Measurements from ENCODE around the gene SLC8A3. TPM values are rescaled to one million over a fixed set of nuclear protein-coding genes. Genes with fewer than 3 reads are reported as not detected.
A peak's percentile ranks its signal among the peaks of the same experiment; 100 is the strongest.

SLC8A3 gene
- total and polyA plus RNA-seq, 2 experiments from 2014 or later = 0.42 to 2.6 TPM

GRCh38 chr14:70107309-70107708 lies 81.4 kb downstream of the SLC8A3 start:
- WGBS (ENCODE audit: low lambda C conversion rate, missing lambda C conversion rate) = 93% methylated on average over 2 of the region's 2 CpGs
- H3K4me1 ChIP-seq (ENCODE audit: insufficient read depth) = no peaks in the 10 kb centered on the region
- no peak for TF ChIP-seq EZH2phosphoT487 (IDR thresholded peaks at IDR 0.05; ENCODE audit: low read depth, severe bottlenecking, unreplicated experiment)
- no peak for DNase-seq (ENCODE audit: low spot score)
- no peak overlapping the region for H3K27ac ChIP-seq
- H4K20me1 ChIP-seq (ENCODE audit: insufficient read depth, poor library complexity, severe bottlenecking) = no peaks in the 10 kb centered on the region
- H3K79me2 ChIP-seq = no peaks in the 10 kb centered on the region
- peaks cover 25% of the 10 kb centered on the region for H3K27me3 ChIP-seq
- H3K4me2 ChIP-seq = no peak overlapping the region
- no peaks in the 10 kb centered on the region for H3K9me3 ChIP-seq (ENCODE audit: low read depth)
- no peak overlapping the region for H2AFZ ChIP-seq
- H3K9me2 ChIP-seq (replicated peaks; ENCODE audit: insufficient read depth) = no peaks in the 10 kb centered on the region
- no peaks in the 10 kb centered on the region for H3K36me3 ChIP-seq (replicated peaks; ENCODE audit: insufficient read depth, low read depth)
- H3K4me3 ChIP-seq = no peak overlapping the region

GRCh38 chr14:70100071-70100470 lies 88.7 kb downstream of the SLC8A3 start:
- no peak for DNase-seq (ENCODE audit: low spot score)
- TF ChIP-seq EZH2 (IDR thresholded peaks at IDR 0.05; ENCODE audit: borderline replicate concordance) (no peak), CTCF (IDR thresholded peaks at IDR 0.05; ENCODE audit: poor library complexity) (no peak), EZH2phosphoT487 (IDR thresholded peaks at IDR 0.05; ENCODE audit: low read depth, severe bottlenecking, unreplicated experiment) (no peak)
- peaks cover 4% of the 10 kb centered on the region for H3K27me3 ChIP-seq
- H3K4me1 ChIP-seq (ENCODE audit: insufficient read depth) = no peaks in the 10 kb centered on the region
- no peaks in the 10 kb centered on the region for H4K20me1 ChIP-seq (ENCODE audit: insufficient read depth, poor library complexity, severe bottlenecking)
- no peaks in the 10 kb centered on the region for H3K9me2 ChIP-seq (replicated peaks; ENCODE audit: insufficient read depth)
- H2AFZ ChIP-seq = no peak overlapping the region
- H3K27ac ChIP-seq = no peak overlapping the region
- no peaks in the 10 kb centered on the region for H3K9me3 ChIP-seq (ENCODE audit: low read depth)
- H3K4me2 ChIP-seq = no peak overlapping the region
- no peak overlapping the region for H3K4me3 ChIP-seq
- no peaks in the 10 kb centered on the region for H3K36me3 ChIP-seq (replicated peaks; ENCODE audit: insufficient read depth, low read depth)
- 92% methylated on average over 3 of the region's 3 CpGs for WGBS (ENCODE audit: low lambda C conversion rate, missing lambda C conversion rate)
- no peaks in the 10 kb centered on the region for H3K79me2 ChIP-seq

- TF ChIP-seq EZH2 (IDR thresholded peaks at IDR 0.05; ENCODE audit: borderline replicate concordance) (no peak), CTCF (IDR thresholded peaks at IDR 0.05; ENCODE audit: poor library complexity) (no peak), EZH2phosphoT487 (IDR thresholded peaks at IDR 0.05; ENCODE audit: low read depth, severe bottlenecking, unreplicated experiment) (no peak)
- Histone ChIP-seq H4K20me1 (ENCODE audit: insufficient read depth, poor library complexity, severe bottlenecking) (no peaks in the 10 kb centered on the region), H3K27me3 (peaks cover 4% of the 10 kb centered on the region), H3K27ac (no peak overlapping the region), H3K9me3 (ENCODE audit: low read depth) (no peaks in the 10 kb centered on the region), H3K4me1 (ENCODE audit: insufficient read depth) (no peaks in the 10 kb centered on the region), H3K9me2 (replicated peaks; ENCODE audit: insufficient read depth) (no peaks in the 10 kb centered on the region), H3K36me3 (replicated peaks; ENCODE audit: insufficient read depth, low read depth) (no peaks in the 10 kb centered on the region), H3K4me3 (no peak overlapping the region), H3K79me2 (no peaks in the 10 kb centered on the region), H3K4me2 (no peak overlapping the region), H2AFZ (no peak overlapping the region)
- 48% methylated on average over 6 of the region's 6 CpGs for WGBS (ENCODE audit: low lambda C conversion rate, missing lambda C conversion rate)
- DNase-seq (ENCODE audit: low spot score) = peak; percentile 9
These were observed 90.4 kb downstream of the SLC8A3 start for GRCh38 chr14:70098250-70098809.

GRCh38 chr14:70097576-70098249 lies 91.0 kb downstream of the SLC8A3 start:
- H3K27me3 ChIP-seq = peaks cover 4% of the 10 kb centered on the region
- H3K27ac ChIP-seq = no peak overlapping the region
- H4K20me1 ChIP-seq (ENCODE audit: insufficient read depth, poor library complexity, severe bottlenecking) = no peaks in the 10 kb centered on the region
- H2AFZ ChIP-seq = no peak overlapping the region
- DNase-seq (ENCODE audit: low spot score) = no peak
- no peaks in the 10 kb centered on the region for H3K36me3 ChIP-seq (replicated peaks; ENCODE audit: insufficient read depth, low read depth)
- H3K4me2 ChIP-seq = no peak overlapping the region
- no peaks in the 10 kb centered on the region for H3K4me1 ChIP-seq (ENCODE audit: insufficient read depth)
- TF ChIP-seq CTCF (IDR thresholded peaks at IDR 0.05; ENCODE audit: poor library complexity) = no peak
- TF ChIP-seq EZH2 (IDR thresholded peaks at IDR 0.05; ENCODE audit: borderline replicate concordance) = no peak
- no peak for TF ChIP-seq EZH2phosphoT487 (IDR thresholded peaks at IDR 0.05; ENCODE audit: low read depth, severe bottlenecking, unreplicated experiment)
- no peak overlapping the region for H3K4me3 ChIP-seq
- H3K9me2 ChIP-seq (replicated peaks; ENCODE audit: insufficient read depth) = no peaks in the 10 kb centered on the region
- no peaks in the 10 kb centered on the region for H3K9me3 ChIP-seq (ENCODE audit: low read depth)
- no peaks in the 10 kb centered on the region for H3K79me2 ChIP-seq
- 74% methylated on average over 1 of the region's 1 CpG for WGBS (ENCODE audit: low lambda C conversion rate, missing lambda C conversion rate)

All from hepatocyte (in vitro differentiated cells).